Fibroblast of lung (primary cell): ENCODE measurements around the gene MYMK. TPM values are rescaled to one million over a fixed set of nuclear protein-coding genes. Genes with fewer than 3 reads are reported as not detected.

Experiments
- DNase-seq, 2 donors: peaks; one replicate each; pipeline versions ENCODE4 v3.0.0 to v3.0.0-alpha.2; 2010; ENCODE audit warnings: low read depth in 2 of 2
- H2AFZ ChIP-seq: 2 replicates; pipeline ENCODE4 v1.5.1; 2012; ENCODE audit warnings: low read length, control low read depth, inconsistent platforms
- H3K27ac ChIP-seq: 2 replicates; pipeline ENCODE4 v1.5.1; 2011; ENCODE audit warnings: low read length, control low read depth; ENCODE audit not compliant: insufficient read depth
- H3K27me3 ChIP-seq: 2 replicates; pipeline ENCODE4 v1.5.1; 2011; ENCODE audit warnings: mild to moderate bottlenecking, low read length; ENCODE audit not compliant: control insufficient read depth, insufficient read depth
- H3K36me3 ChIP-seq: 2 replicates; pipeline ENCODE4 v1.5.1; 2011; ENCODE audit warnings: low read length; ENCODE audit not compliant: control insufficient read depth, insufficient read depth
- H3K4me1 ChIP-seq: 2 replicates; pipeline ENCODE4 v1.5.1; 2011; ENCODE audit warnings: low read length; ENCODE audit not compliant: control insufficient read depth, insufficient read depth; ENCODE audit errors: extremely low read depth
- H3K4me2 ChIP-seq: 2 replicates; pipeline ENCODE4 v1.5.1; 2011; ENCODE audit warnings: low read length, control low read depth; ENCODE audit not compliant: insufficient read depth; ENCODE audit errors: extremely low read depth
- H3K4me3 ChIP-seq, 4 experiments: fragments of 200-600 bp in 1 of 4; sonication (generic) in 1 of 4; replicated peaks in 1 of 4; 2 replicates each; pipeline ENCODE4 v1.5.1; 2011 to 2016; ENCODE audit warnings: low read length in 4 of 4, low read depth in 3 of 4, mild to moderate bottlenecking in 3 of 4, control low read depth in 2 of 4, inconsistent platforms in 1 of 4, mixed read lengths in 1 of 4; ENCODE audit not compliant: insufficient read depth in 1 of 4; ENCODE audit errors: control extremely low read depth in 1 of 4
- H3K79me2 ChIP-seq: 2 replicates; pipeline ENCODE4 v1.5.1; 2012; ENCODE audit warnings: mild to moderate bottlenecking, low read length, inconsistent platforms; ENCODE audit not compliant: control insufficient read depth, insufficient read depth
- H3K9ac ChIP-seq: 2 replicates; pipeline ENCODE4 v1.5.1; 2011; ENCODE audit warnings: mild to moderate bottlenecking, low read length, control low read depth; ENCODE audit not compliant: insufficient read depth
- H3K9me3 ChIP-seq: 2 replicates; pipeline ENCODE4 v1.5.1; 2012; ENCODE audit warnings: low read depth, low read length; ENCODE audit not compliant: control insufficient read depth, insufficient read depth
- H4K20me1 ChIP-seq: 2 replicates; pipeline ENCODE4 v1.5.1; 2011; ENCODE audit warnings: low read length; ENCODE audit not compliant: control insufficient read depth, insufficient read depth; ENCODE audit errors: extremely low read depth
- EZH2 ChIP-seq: IDR thresholded peaks from 2 replicates; pipeline ENCODE4 v1.5.1; 2012; ENCODE audit warnings: low read length, control low read depth, mild to moderate bottlenecking; ENCODE audit errors: missing control alignments
- polyA plus RNA-seq, 2 donors: library from polyadenylated mRNA; depleted of rRNA in 1 of 2; stranded (reverse) in 1 of 2; unstranded in 1 of 2; fragments of >200 nt; gene quantifications; 2 replicates each; pipeline ENCODE4 v1.2.1, GENCODE V29; 2011 to 2012; ENCODE audit warnings: missing spikeins in 1 of 2
- total RNA-seq: library from RNA; depleted of rRNA; stranded (reverse); fragments of >200 nt; gene quantifications from 2 replicates; pipeline ENCODE4 v1.2.1, GENCODE V29; 2014
- TF ChIP-seq, protein P1 (sequence below), 2 donors: IDR thresholded peaks in 1 of 2; conservative IDR thresholded peaks in 1 of 2; 1 replicate in 1 of 2; 2 replicates in 1 of 2; pipeline ENCODE4 v1.5.1; 2011 to 2012; ENCODE audit warnings: low read length in 2 of 2, control low read depth in 1 of 2, inconsistent platforms in 1 of 2, low read depth in 1 of 2, mild to moderate bottlenecking in 1 of 2

MYMK gene
- total and polyA plus RNA-seq, 2 donors (not counting 1 experiment from before 2014, with no cell fraction given), result not detected

DNA sequence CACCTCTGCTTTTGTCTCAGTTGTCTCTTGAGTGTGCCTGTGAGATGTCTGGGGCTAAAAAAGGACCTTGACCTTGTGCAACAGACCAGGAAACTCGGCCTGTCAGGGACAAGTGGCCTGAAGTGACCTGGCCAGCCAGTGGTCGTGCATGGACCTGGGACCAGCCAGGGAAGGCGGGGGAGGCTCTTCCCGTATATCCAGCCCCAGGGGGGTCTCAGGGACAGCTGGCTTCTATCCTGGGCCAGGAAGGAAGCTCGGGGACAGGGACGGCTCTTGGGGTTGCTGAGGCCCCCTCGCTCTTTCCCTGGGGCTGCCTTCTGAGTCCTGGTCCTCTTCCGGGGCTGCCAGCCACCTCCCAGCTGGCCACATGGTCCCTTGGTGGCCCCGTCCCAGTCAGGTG lies 6.5 kb upstream of the MYMK start:
- H3K9ac ChIP-seq, result no peak overlapping the region
- H4K20me1 ChIP-seq, result no peaks in the 10 kb centered on the region
- H3K79me2 ChIP-seq, result no peaks in the 10 kb centered on the region
- H3K4me2 ChIP-seq, result no peak overlapping the region
- no peaks in the 10 kb centered on the region for H3K36me3 ChIP-seq
- H3K9me3 ChIP-seq, result no peaks in the 10 kb centered on the region
- H3K27ac ChIP-seq, result no peak overlapping the region
- TF ChIP-seq, protein P1, sequence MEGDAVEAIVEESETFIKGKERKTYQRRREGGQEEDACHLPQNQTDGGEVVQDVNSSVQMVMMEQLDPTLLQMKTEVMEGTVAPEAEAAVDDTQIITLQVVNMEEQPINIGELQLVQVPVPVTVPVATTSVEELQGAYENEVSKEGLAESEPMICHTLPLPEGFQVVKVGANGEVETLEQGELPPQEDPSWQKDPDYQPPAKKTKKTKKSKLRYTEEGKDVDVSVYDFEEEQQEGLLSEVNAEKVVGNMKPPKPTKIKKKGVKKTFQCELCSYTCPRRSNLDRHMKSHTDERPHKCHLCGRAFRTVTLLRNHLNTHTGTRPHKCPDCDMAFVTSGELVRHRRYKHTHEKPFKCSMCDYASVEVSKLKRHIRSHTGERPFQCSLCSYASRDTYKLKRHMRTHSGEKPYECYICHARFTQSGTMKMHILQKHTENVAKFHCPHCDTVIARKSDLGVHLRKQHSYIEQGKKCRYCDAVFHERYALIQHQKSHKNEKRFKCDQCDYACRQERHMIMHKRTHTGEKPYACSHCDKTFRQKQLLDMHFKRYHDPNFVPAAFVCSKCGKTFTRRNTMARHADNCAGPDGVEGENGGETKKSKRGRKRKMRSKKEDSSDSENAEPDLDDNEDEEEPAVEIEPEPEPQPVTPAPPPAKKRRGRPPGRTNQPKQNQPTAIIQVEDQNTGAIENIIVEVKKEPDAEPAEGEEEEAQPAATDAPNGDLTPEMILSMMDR (conservative IDR thresholded peaks at IDR 0.05 in 1 of 2, IDR thresholded peaks at IDR 0.05 in 1 of 2; ENCODE audit: low read depth in 1 of 2, low read length in 2 of 2), result no peak
- TF ChIP-seq EZH2, result no peak
- H3K27me3 ChIP-seq, result peaks cover 44% of the 10 kb centered on the region
- peaks cover 8% of the 10 kb centered on the region for H3K4me1 ChIP-seq
- no peak overlapping the region for H3K4me3 ChIP-seq
- DNase-seq, result no peak
- H2AFZ ChIP-seq, result no peak overlapping the region

DNA sequence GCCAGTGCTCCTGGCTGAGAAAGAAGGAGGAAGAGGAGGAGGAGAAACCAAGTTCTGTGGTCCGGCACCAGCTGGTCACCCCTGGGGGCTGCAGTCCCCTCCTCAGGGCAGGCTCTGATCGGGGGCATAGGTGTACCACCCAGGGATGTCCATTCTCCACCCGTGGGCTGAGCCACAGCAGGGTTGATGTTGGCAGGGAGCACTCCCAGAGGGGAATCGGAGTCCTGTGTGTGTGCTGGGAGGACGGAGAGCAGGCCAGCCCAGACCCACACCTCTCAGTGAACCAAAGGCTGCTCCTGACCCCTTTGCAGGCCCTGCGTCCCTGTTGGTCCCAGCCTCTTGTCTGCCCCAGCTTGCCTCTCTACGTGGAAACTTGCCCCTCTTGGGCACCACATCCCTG lies 5.1 kb upstream of the MYMK start:
- TF ChIP-seq, protein P1 (conservative IDR thresholded peaks at IDR 0.05 in 1 of 2, IDR thresholded peaks at IDR 0.05 in 1 of 2; ENCODE audit: low read depth in 1 of 2, low read length in 2 of 2), result no peak
- no peak for TF ChIP-seq EZH2
- Histone ChIP-seq H2AFZ (no peak overlapping the region), H3K9ac (no peak overlapping the region), H3K79me2 (no peaks in the 10 kb centered on the region), H3K4me1 (peaks cover 8% of the 10 kb centered on the region), H4K20me1 (no peaks in the 10 kb centered on the region), H3K4me2 (no peak overlapping the region), H3K36me3 (no peaks in the 10 kb centered on the region), H3K4me3 (no peak overlapping the region), H3K27ac (no peak overlapping the region), H3K9me3 (no peaks in the 10 kb centered on the region), H3K27me3 (peaks cover 49% of the 10 kb centered on the region)
- DNase-seq, result no peak

DNA sequence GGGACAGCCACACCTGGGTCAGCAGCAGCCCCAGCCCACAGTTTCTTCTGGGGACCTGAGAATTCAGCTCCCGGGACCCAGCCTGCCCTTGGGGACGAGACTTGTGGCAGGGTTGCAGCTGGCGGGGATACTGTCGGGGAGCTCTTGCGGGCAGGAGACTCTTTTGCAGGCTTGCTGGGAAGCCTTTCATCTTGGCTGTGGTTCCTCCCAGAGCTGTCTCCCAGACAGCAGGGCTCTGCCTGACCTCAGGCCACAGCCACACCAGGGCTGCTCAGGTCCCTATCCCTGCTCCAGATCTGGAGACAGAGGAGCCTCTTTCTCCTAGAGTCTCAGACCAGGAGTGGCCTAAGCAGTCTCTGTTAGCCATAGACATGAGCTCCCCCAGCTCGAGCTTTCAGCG lies 4.7 kb upstream of the MYMK start:
- Histone ChIP-seq H3K4me3 (no peak overlapping the region), H3K36me3 (no peaks in the 10 kb centered on the region), H3K4me1 (peaks cover 5% of the 10 kb centered on the region), H3K27me3 (peaks cover 49% of the 10 kb centered on the region), H2AFZ (no peak overlapping the region), H3K9ac (no peak overlapping the region), H3K27ac (no peak overlapping the region), H3K79me2 (no peaks in the 10 kb centered on the region), H3K9me3 (no peaks in the 10 kb centered on the region), H4K20me1 (no peaks in the 10 kb centered on the region), H3K4me2 (no peak overlapping the region)
- no peak for DNase-seq
- TF ChIP-seq, protein P1 (conservative IDR thresholded peaks at IDR 0.05 in 1 of 2, IDR thresholded peaks at IDR 0.05 in 1 of 2; ENCODE audit: low read depth in 1 of 2, low read length in 2 of 2), result no peak
- no peak for TF ChIP-seq EZH2
